GM21360 (cell line): ENCODE measurements around the gene ELMOD3.
"Not testable (repeated sequence)": the region's sequence is repeated elsewhere in the genome, so short reads cannot be mapped to it uniquely, and the experiment has no call there.

Experiments used
- ATAC-seq: cut with Tn5 transposase; IDR thresholded peaks from one replicate; pipeline ENCODE4 v1.9.1; 2021; ENCODE audit warnings: mild to moderate bottlenecking, moderate library complexity; ENCODE audit not compliant: unreplicated experiment

Gene ELMOD3

DNA sequence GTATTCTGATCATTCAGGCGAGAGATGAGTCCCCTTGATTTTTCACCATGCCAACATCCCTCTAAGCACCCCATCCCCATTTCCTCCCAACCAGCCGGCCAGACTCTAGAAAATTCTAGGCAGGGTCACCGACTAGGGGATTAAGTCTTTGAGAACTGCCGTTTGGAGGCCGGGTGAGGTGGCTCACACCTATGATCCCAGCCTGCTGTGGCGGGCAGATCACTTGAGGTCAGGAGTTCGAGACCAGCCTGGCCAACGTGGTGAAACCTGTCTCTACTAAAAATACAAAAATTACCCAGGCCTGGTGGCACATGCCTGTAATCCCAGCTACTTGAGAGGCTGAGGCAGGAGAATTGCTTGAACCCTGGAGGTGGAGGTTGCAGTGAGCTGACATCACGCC is 85.0 kb downstream of the ELMOD3 start:
- ATAC-seq, result not testable (repeated sequence)

DNA sequence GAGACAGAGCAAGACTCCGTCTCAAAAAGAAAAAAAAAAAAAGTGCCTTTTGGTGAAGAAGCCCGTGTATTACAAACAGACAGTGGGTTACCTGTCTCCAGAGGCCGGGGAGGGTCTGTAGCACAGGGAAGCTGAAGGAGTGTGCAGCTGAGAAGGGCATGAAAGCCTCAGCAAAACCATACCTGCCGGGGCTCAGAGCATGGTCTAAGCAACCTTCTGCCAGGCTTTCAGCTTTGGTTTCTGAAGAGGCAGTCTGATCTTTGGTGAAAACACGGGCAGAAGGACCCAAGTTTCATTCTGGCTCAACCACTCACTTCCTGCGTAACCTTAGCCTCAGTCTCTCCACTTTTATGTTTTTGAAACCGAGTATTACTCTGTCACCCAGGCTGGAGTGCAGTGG is 85.4 kb downstream of the ELMOD3 start:
- no peak for ATAC-seq

DNA sequence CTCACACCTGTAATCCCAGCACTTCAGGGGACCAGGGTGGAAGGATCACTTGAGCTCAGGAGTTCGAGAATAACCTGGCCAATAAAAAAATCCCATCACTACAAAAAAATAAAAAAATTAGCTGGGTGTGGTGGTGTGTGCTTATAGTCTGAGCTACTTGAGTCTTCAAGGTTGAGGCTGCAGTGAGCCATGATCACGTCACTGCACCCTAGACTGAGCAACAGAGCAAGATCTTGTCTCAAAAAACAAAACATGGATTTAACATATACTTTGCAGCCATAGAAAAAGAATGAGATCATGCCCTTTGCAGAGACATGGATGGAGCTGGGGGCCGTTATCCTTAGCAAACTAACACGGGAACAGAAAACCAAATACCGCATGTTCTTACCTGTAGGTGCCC is 86.2 kb downstream of the ELMOD3 start:
- no peak for ATAC-seq
